WTC11 (cell line): ENCODE results near the gene THAP2. TPM values are rescaled to one million over a fixed set of nuclear protein-coding genes. Genes with fewer than 3 reads are reported as not detected.

Experiments used
- ATAC-seq: fragments of 200-7000 bp; cut with Tn5 transposase; 2 replicates; pipeline ENCODE4 v1.10.0; 2021; ENCODE audit warnings: mild to moderate bottlenecking, moderate library complexity
- CTCF ChIA-PET: fragments of 300-600 bp; sonication (Branson Sonifier 250); formaldehyde crosslinking; loops from one replicate; lab custom pipeline; 2021; ENCODE audit warnings: antibody characterized with exemption; lab: Charles Lee
- POLR2A ChIA-PET: fragments of 350-600 bp; sonication (Branson Sonifier 250); formaldehyde crosslinking; loops from one replicate; lab custom pipeline; 2021; ENCODE audit warnings: antibody characterized with exemption; lab: Charles Lee
- DNase-seq: peaks from one replicate; pipeline ENCODE4 v3.0.0; 2021; ENCODE audit warnings: low spot score
- H3K27ac Mint-ChIP-seq: 2 replicates; pipeline ENCODE4 v1.8.0; 2021; ENCODE audit warnings: mixed read lengths
- H3K27me3 Mint-ChIP-seq: 2 replicates; pipeline ENCODE4 v1.8.0; 2021; ENCODE audit warnings: low read depth, mild to moderate bottlenecking, moderate library complexity, mixed read lengths
- H3K36me3 Mint-ChIP-seq: 2 replicates; pipeline ENCODE4 v1.8.0; 2021; ENCODE audit warnings: mixed read lengths
- H3K4me1 Mint-ChIP-seq: 2 replicates; pipeline ENCODE4 v1.8.0; 2022; ENCODE audit warnings: mixed read lengths
- H3K4me3 Mint-ChIP-seq: 2 replicates; pipeline ENCODE4 v1.8.0; 2021; ENCODE audit warnings: mild to moderate bottlenecking, moderate library complexity, mixed read lengths
- H3K9me3 Mint-ChIP-seq: 2 replicates; pipeline ENCODE4 v1.8.0; 2021; ENCODE audit warnings: mixed read lengths
- ATF1 ChIP-seq: sonication (generic); formaldehyde crosslinking; IDR thresholded peaks from 2 replicates; pipeline ENCODE4 v1.8.1; 2023; ENCODE audit warnings: mild to moderate bottlenecking, moderate library complexity, missing genetic modification reagents
- ATF2 ChIP-seq: sonication (generic); formaldehyde crosslinking; IDR thresholded peaks from 2 replicates; pipeline ENCODE4 v1.8.1; 2022; ENCODE audit warnings: low read depth, missing genetic modification reagents, borderline replicate concordance
- CDX4 ChIP-seq: fragments of 250-450 bp; sonication (Bioruptor Pico); IDR thresholded peaks from 2 replicates; pipeline ENCODE4 v1.9.0; 2021; ENCODE audit warnings: moderate library complexity, mild to moderate bottlenecking, inconsistent platforms, borderline replicate concordance
- CREB1 ChIP-seq: sonication (generic); formaldehyde crosslinking; IDR thresholded peaks from 2 replicates; pipeline ENCODE4 v1.8.0; 2023; ENCODE audit warnings: mild to moderate bottlenecking, missing genetic modification reagents
- CREM ChIP-seq: sonication (generic); formaldehyde crosslinking; IDR thresholded peaks from 2 replicates; pipeline ENCODE4 v1.8.1; 2022; ENCODE audit warnings: mild to moderate bottlenecking, missing genetic modification reagents, moderate library complexity
- ERG ChIP-seq: fragments of 250-450 bp; sonication (Bioruptor Pico); IDR thresholded peaks from 2 replicates; pipeline ENCODE4 v1.8.0; 2021; ENCODE audit warnings: mild to moderate bottlenecking
- ETV6 ChIP-seq: sonication (generic); formaldehyde crosslinking; IDR thresholded peaks from 2 replicates; pipeline ENCODE4 v1.8.1; 2022; ENCODE audit warnings: mild to moderate bottlenecking, missing genetic modification reagents
- FOXJ3 ChIP-seq: sonication (generic); formaldehyde crosslinking; IDR thresholded peaks from 2 replicates; pipeline ENCODE4 v1.9.0; 2021; ENCODE audit warnings: missing genetic modification reagents, mild to moderate bottlenecking, borderline replicate concordance
- FOXP1 ChIP-seq: sonication (generic); formaldehyde crosslinking; IDR thresholded peaks from 2 replicates; pipeline ENCODE4 v1.8.0; 2022; ENCODE audit warnings: missing genetic modification reagents, mild to moderate bottlenecking, moderate library complexity, borderline replicate concordance
- JUN ChIP-seq: sonication (generic); formaldehyde crosslinking; IDR thresholded peaks from 2 replicates; pipeline ENCODE4 v1.8.0; 2023; ENCODE audit warnings: mild to moderate bottlenecking, missing genetic modification reagents
- MYBL2 ChIP-seq: sonication (generic); formaldehyde crosslinking; IDR thresholded peaks from 2 replicates; pipeline ENCODE4 v1.8.1; 2023; ENCODE audit warnings: mild to moderate bottlenecking, moderate library complexity, missing genetic modification reagents
- NFYB ChIP-seq: sonication (generic); formaldehyde crosslinking; conservative IDR thresholded peaks from 2 replicates; pipeline ENCODE4 v1.8.0; 2022; ENCODE audit warnings: low read depth, missing genetic modification reagents
- PRRX2 ChIP-seq: fragments of 250-450 bp; sonication (Bioruptor Pico); IDR thresholded peaks from 2 replicates; pipeline ENCODE4 v1.8.0; 2021; ENCODE audit warnings: mild to moderate bottlenecking
- SP1 ChIP-seq: sonication (generic); formaldehyde crosslinking; conservative IDR thresholded peaks from 2 replicates; pipeline ENCODE4 v1.8.1; 2022; ENCODE audit warnings: missing genetic modification reagents
- TEAD1 ChIP-seq: sonication (generic); formaldehyde crosslinking; IDR thresholded peaks from 2 replicates; pipeline ENCODE4 v1.8.0; 2022; ENCODE audit warnings: mild to moderate bottlenecking, missing genetic modification reagents
- TEAD4 ChIP-seq: sonication (generic); formaldehyde crosslinking; IDR thresholded peaks from 2 replicates; pipeline ENCODE4 v1.8.0; 2022; ENCODE audit warnings: mild to moderate bottlenecking, missing genetic modification reagents
- ZBTB21 ChIP-seq: sonication (generic); formaldehyde crosslinking; IDR thresholded peaks from 2 replicates; pipeline ENCODE4 v1.8.1; 2023; ENCODE audit warnings: mild to moderate bottlenecking, missing genetic modification reagents, borderline replicate concordance
- ZNF263 ChIP-seq: sonication (generic); formaldehyde crosslinking; IDR thresholded peaks from 2 replicates; pipeline ENCODE4 v1.8.1; 2022; ENCODE audit warnings: low read depth, mild to moderate bottlenecking, moderate library complexity, missing genetic modification reagents
- ZNF281 ChIP-seq: sonication (generic); formaldehyde crosslinking; IDR thresholded peaks from 2 replicates; pipeline ENCODE4 v1.8.0; 2023; ENCODE audit warnings: mild to moderate bottlenecking, missing genetic modification reagents
- ZNF396 ChIP-seq: fragments of 250-450 bp; sonication (Bioruptor Pico); IDR thresholded peaks from 2 replicates; pipeline ENCODE4 v1.8.0; 2021; ENCODE audit warnings: mild to moderate bottlenecking, moderate library complexity, borderline replicate concordance
- ZNF425 ChIP-seq: fragments of 250-450 bp; sonication (Bioruptor Pico); conservative IDR thresholded peaks from 2 replicates; pipeline ENCODE4 v1.9.0; 2021; ENCODE audit warnings: mild to moderate bottlenecking
- ZNF512 ChIP-seq: sonication (generic); formaldehyde crosslinking; IDR thresholded peaks from 2 replicates; pipeline ENCODE4 v1.8.1; 2022; ENCODE audit warnings: missing genetic modification reagents, borderline replicate concordance
- total RNA-seq: library from RNA; stranded (reverse); gene quantifications from 3 replicates; pipeline ENCODE4 v1.2.3, GENCODE V29; 2021

Gene THAP2
- total RNA-seq, 1 experiment from 2014 or later = 6.4 TPM

- TF ChIP-seq ERG (CRISPR knock-in tag) (no peak), FOXP1 (CRISPR knock-in tag) (no peak), SP1 (no peak), NFYB (no peak), ATF2 (CRISPR knock-in tag) (no peak), ZBTB21 (CRISPR knock-in tag) (no peak), ZNF396 (CRISPR knock-in tag) (no peak), ZNF425 (CRISPR knock-in tag) (no peak), ATF1 (CRISPR knock-in tag) (no peak), CREB1 (CRISPR knock-in tag) (no peak), FOXJ3 (CRISPR knock-in tag) (no peak), ZNF263 (CRISPR knock-in tag) (no peak), PRRX2 (CRISPR knock-in tag) (no peak)
- TF ChIP-seq, all 79 proteins: peak for 0
These were observed 39.1 kb downstream of the THAP2 start (continued) for GRCh38 chr12:71703206-71703605.

- TF ChIP-seq FOXJ3 (CRISPR knock-in tag) = no peak
- no peak for TF ChIP-seq ZNF396 (CRISPR knock-in tag)
- no peak for TF ChIP-seq TEAD4 (CRISPR knock-in tag)
- TF ChIP-seq, all 79 proteins: peak for 0
- ATAC-seq (no peak), DNase-seq (no peak)
- POLR2A ChIA-PET = interaction anchor here (1.0 kb wide), 1 partner anchor 42 kb away, joined by 4 read pairs; no protein-coding TSS in a partner anchor
- Mint-ChIP-seq H3K36me3 (peaks cover 4% of the 10 kb centered on the region), H3K27me3 (no peaks in the 10 kb centered on the region), H3K27ac (no peak overlapping the region), H3K4me3 (no peak overlapping the region), H3K4me1 (peaks cover 23% of the 10 kb centered on the region), H3K9me3 (no peaks in the 10 kb centered on the region)
- CTCF ChIA-PET = no interaction called here
These were observed 40.8 kb downstream of the THAP2 start for GRCh38 chr12:71704920-71705319.

- peaks cover 26% of the 10 kb centered on the region for H3K4me1 Mint-ChIP-seq
- ATAC-seq (no peak), DNase-seq (no peak)
- no peak overlapping the region for H3K4me3 Mint-ChIP-seq
- H3K9me3 Mint-ChIP-seq = peaks cover 24% of the 10 kb centered on the region
- no peaks in the 10 kb centered on the region; the same call in 1 of the 2 replicates for H3K27me3 Mint-ChIP-seq
- ChIA-PET POLR2A (interaction anchor here (0.7 kb wide), 1 partner anchor 166 kb away, joined by 3 read pairs; no protein-coding TSS in a partner anchor), CTCF (interaction anchor here (0.8 to 1.3 kb wide), 2 partner anchors 38 to 72 kb away, joined by 3 to 8 read pairs; no protein-coding TSS in a partner anchor)
- no peak overlapping the region for H3K27ac Mint-ChIP-seq
- peaks cover 13% of the 10 kb centered on the region; the same call in 1 of the 2 replicates for H3K36me3 Mint-ChIP-seq
- TF ChIP-seq ZNF281 (CRISPR knock-in tag) (no peak), FOXP1 (CRISPR knock-in tag) (no peak), JUN (CRISPR knock-in tag) (no peak), CREB1 (CRISPR knock-in tag) (no peak), ETV6 (CRISPR knock-in tag) (no peak), MYBL2 (CRISPR knock-in tag) (no peak), ERG (CRISPR knock-in tag) (no peak), CDX4 (CRISPR knock-in tag) (no peak), TEAD1 (no peak), ZNF512 (CRISPR knock-in tag) (no peak), CREM (CRISPR knock-in tag) (no peak)
These were observed 44.6 kb downstream of the THAP2 start for GRCh38 chr12:71708658-71709057.
